Right lobe of liver (tissue), 4 donors: ENCODE data around the gene UROC1.

Experiments used
- CTCF ChIP-seq, 4 donors: fragments of 200-600 bp in 3 of 4; fragments of 450-650 bp in 1 of 4; IDR thresholded peaks; one replicate each; pipeline versions ENCODE4 v1.5.1 to v1.8.0; 2016 to 2022; ENCODE audit warnings: antibody characterized with exemption in 4 of 4, mild to moderate bottlenecking in 2 of 4
- POLR2A ChIP-seq: fragments of 450-650 bp; IDR thresholded peaks from one replicate; pipeline ENCODE4 v1.6.1; 2017; ENCODE audit warnings: antibody characterized with exemption, mild to moderate bottlenecking
- donor health status: DM: no; HTN: no; CAD: no.
- donor health status: DM: no; HTN: no; CAD: no.
- donor health status: DM: no; HTN: yes; CAD: no.

- TF ChIP-seq CTCF (IDR thresholded peaks at IDR 0.05) (no peak), POLR2A (no peak)
These were observed 15.8 kb downstream of the UROC1 start for GRCh38 chr3:126501736-126502135.
